Body of pancreas (tissue), 4 donors: ENCODE results near the gene HTRA2. TPM values are rescaled to one million over a fixed set of nuclear protein-coding genes. Genes with fewer than 3 reads are reported as not detected.

Source experiments
- ATAC-seq: fragments of 150-250 bp; one replicate; pipeline ENCODE4 v1.9.1; 2016
- DNase-seq, 4 donors: peaks; one replicate each; pipeline ENCODE4 v3.0.0-alpha.2; 2019
- H3K27ac ChIP-seq, 4 donors: fragments of 200-600 bp; sonication (generic); 1 replicate in 3 of 4; 2 replicates in 1 of 4; pipeline versions ENCODE4 v1.5.1 to v1.6.1; 2016 to 2019; ENCODE audit warnings: mild to moderate bottlenecking in 1 of 4, mixed read lengths in 1 of 4, moderate library complexity in 1 of 4
- H3K27me3 ChIP-seq, 2 donors: fragments of 200-600 bp; sonication (generic); one replicate each; pipeline ENCODE4 v1.6.0; 2016; ENCODE audit warnings: mild to moderate bottlenecking in 1 of 2
- H3K36me3 ChIP-seq, 2 donors: fragments of 200-600 bp; sonication (generic); replicated peaks in 1 of 2; 2 replicates each; pipeline ENCODE4 v1.5.1; 2016; ENCODE audit warnings: low read depth in 2 of 2; ENCODE audit not compliant: insufficient read depth in 1 of 2
- H3K4me1 ChIP-seq: fragments of 200-600 bp; sonication (generic); one replicate; pipeline ENCODE4 v1.6.0; 2016
- H3K4me3 ChIP-seq, 2 donors: fragments of 200-600 bp; sonication (generic); 1 replicate in 1 of 2; 2 replicates in 1 of 2; pipeline ENCODE4 v1.5.1; 2016 to 2019
- H3K9me3 ChIP-seq, 3 donors: fragments of 200-600 bp; sonication (generic); 1 replicate in 2 of 3; 2 replicates in 1 of 3; pipeline ENCODE4 v1.5.1; 2016
- POLR2A ChIP-seq, 3 donors: fragments of 450-650 bp; IDR thresholded peaks; one replicate each; pipeline ENCODE4 v1.6.1; 2016; ENCODE audit warnings: antibody characterized with exemption in 3 of 3, mild to moderate bottlenecking in 2 of 3
- WGBS, 2 donors: methylation state at CpG; one replicate each; pipeline ENCODE4 v1.1.5; 2017; 5-methylcytosine and 5-hydroxymethylcytosine counted together
- intact Hi-C: fragments of 100-400 bp; cut with DNase I; formaldehyde crosslinking; loops from one replicate; pipeline ENCODE4 v1.15.1; 2023
- total RNA-seq, 2 donors: library from RNA; depleted of rRNA; stranded (reverse); fragments of >200 nt; gene quantifications; one replicate each; pipeline ENCODE4 v1.1.0, GENCODE V29; 2016
- TF ChIP-seq, protein P1 (sequence below), 7 experiments: fragments of 450-650 bp in 4 of 7; fragments of 200-600 bp in 3 of 7; sonication (generic) in 3 of 7; IDR thresholded peaks; one replicate each; pipeline ENCODE4 v1.5.1; 2016 to 2019; ENCODE audit warnings: antibody characterized with exemption in 7 of 7

HTRA2 gene
- total RNA-seq, 2 donors from 2014 or later = 14.3 to 14.5 TPM

DNA sequence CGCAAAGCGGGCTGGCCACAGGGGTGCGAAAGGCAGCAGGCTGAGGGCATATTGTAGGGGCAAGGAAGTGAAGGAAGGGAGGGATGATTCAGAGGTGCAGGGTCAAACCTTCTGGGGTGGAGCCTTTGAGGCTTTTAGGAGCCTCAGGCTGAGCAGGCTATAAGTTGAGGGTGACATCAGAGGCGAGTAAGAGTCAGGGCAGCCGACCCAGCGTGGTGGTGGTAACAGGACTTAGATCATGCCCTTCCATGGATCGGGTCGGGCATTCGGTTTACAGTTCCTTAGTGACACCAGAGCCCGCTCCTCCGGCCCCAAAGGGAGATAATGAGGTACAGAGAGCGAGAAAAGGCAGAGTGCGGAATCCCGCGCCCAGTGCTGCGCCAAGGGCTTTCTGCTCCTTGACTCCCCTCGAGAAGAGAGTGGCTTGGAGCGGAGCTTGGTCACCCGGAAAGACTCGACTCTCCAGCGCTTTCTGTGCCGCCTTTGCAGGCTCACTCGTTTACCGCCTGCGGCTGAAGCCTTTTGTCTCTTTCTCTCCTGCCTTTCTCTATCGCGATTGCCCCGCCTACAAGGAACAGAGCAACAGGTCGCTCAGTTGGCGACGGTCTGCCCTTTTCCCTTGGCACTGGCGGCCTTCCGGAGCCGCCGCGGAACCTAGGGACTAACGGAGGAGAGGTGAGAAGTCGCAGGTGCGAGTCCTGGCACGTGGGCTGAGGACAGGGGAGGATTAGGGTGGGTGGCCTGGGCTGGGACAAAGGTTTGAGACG is 31.1 kb upstream of the HTRA2 start:
- no peak for ATAC-seq
- no peak for TF ChIP-seq POLR2A (IDR thresholded peaks at IDR 0.05)
- TF ChIP-seq, protein P1, sequence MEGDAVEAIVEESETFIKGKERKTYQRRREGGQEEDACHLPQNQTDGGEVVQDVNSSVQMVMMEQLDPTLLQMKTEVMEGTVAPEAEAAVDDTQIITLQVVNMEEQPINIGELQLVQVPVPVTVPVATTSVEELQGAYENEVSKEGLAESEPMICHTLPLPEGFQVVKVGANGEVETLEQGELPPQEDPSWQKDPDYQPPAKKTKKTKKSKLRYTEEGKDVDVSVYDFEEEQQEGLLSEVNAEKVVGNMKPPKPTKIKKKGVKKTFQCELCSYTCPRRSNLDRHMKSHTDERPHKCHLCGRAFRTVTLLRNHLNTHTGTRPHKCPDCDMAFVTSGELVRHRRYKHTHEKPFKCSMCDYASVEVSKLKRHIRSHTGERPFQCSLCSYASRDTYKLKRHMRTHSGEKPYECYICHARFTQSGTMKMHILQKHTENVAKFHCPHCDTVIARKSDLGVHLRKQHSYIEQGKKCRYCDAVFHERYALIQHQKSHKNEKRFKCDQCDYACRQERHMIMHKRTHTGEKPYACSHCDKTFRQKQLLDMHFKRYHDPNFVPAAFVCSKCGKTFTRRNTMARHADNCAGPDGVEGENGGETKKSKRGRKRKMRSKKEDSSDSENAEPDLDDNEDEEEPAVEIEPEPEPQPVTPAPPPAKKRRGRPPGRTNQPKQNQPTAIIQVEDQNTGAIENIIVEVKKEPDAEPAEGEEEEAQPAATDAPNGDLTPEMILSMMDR (IDR thresholded peaks at IDR 0.05) = no peak
- Histone ChIP-seq H3K27me3 (peaks cover 0 to 5% of the 10 kb centered on the region in 2 donors), H3K4me1 (peaks cover 45% of the 10 kb centered on the region), H3K9me3 (no peaks in the 10 kb centered on the region), H3K4me3 (peak overlapping the region in 1 of 2 donors; percentile 8), H3K27ac (no peak overlapping the region), H3K36me3 (no peaks in the 10 kb centered on the region)
- DNase-seq = no peak
- 5 to 7% methylated on average over 39 to 41 of the region's 41 CpGs for WGBS, 2 donors
- intact Hi-C loops = no loop called here

DNA sequence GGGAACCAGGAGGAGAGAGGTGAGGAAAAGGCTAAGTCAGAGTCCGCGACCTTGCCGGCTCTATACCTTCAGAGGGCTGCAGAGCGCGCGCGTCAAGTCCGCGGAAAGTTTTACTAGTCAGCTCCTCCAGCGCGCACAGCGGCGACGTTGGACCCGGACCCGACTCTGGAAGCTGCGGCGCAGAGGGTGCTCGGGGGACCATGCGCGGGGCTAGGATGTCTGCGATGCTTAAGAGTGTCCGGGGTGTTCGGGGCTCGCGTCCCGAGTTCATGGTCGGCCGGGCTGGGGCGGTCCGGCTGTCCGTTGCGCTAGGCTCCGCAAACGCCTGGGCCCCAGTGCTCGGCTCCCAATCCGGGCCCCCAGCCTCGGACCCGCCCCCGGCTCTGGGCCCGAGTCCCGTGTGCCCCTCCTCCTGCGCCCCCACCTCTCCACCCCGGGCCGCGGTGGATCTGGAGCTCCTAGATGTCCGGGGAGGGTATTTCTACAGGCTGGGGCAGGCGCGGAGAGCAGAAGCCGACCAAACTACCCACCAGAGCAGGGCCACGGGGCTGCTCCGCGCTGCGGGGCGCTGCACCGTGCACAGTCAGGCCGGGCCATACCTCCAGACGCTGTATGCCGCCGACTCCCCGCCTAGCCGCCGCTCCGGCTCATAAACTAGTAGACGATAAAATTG is 30.3 kb upstream of the HTRA2 start, which contains the start of gene LBX2:
LBX2 (minus strand) TSS at position 337 of the 673 bp plus-strand sequence; CDS start at position 271, 66 bp downstream.
- Histone ChIP-seq H3K9me3 (no peaks in the 10 kb centered on the region), H3K27me3 (peaks cover 0 to 5% of the 10 kb centered on the region in 2 donors), H3K36me3 (no peaks in the 10 kb centered on the region), H3K4me1 (peaks cover 52% of the 10 kb centered on the region), H3K27ac (no peak within 1 kb of the TSS), H3K4me3 (no peak within 1 kb of the TSS)
- no peak for TF ChIP-seq POLR2A (IDR thresholded peaks at IDR 0.05)
- TF ChIP-seq, protein P1 (IDR thresholded peaks at IDR 0.05) = no peak
- DNase-seq (no peak), ATAC-seq (no peak)
- 19 to 27% methylated on average over 3 to 54 of the region's 65 CpGs for WGBS, 2 donors
- intact Hi-C loops = no loop called here

DNA sequence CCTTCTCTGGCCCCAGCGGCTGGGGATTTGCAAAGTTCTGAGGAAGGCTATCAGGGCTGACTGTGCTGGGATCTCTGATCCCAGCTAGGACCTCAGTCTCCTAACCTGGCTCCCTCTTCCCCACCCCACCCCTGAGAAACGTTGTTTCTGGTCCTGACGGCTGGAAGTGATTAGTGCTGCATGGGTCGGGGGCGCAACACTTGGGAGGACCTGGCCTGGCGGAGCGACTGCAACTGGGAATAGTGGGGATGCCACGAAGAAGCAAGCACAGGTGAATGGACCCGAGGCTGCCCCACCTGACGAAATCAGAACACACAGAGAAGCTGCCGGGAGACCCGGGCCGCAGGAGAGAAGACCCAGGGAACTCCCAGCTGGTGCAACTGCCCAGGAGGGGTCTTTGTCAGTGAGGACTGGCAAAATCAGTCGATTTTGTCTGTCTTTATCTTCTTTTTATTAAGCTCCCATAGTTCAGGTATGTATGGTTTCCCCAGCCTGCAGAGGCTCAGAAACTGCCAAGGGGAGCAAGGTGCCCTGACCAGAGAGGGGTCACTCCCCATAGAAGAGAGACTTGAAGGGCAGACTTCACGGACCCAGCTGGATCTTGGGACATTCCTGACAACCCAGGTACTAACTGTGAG is 29.7 kb upstream of the HTRA2 start:
- intact Hi-C loops = no loop called here
- Histone ChIP-seq H3K36me3 (no peaks in the 10 kb centered on the region), H3K27ac (no peak overlapping the region), H3K27me3 (peaks cover 0 to 5% of the 10 kb centered on the region in 2 donors), H3K9me3 (no peaks in the 10 kb centered on the region), H3K4me1 (peaks cover 55% of the 10 kb centered on the region), H3K4me3 (no peak overlapping the region)
- TF ChIP-seq, protein P1 (IDR thresholded peaks at IDR 0.05) = no peak
- TF ChIP-seq POLR2A (IDR thresholded peaks at IDR 0.05) = no peak
- no peak for ATAC-seq
- 66 to 73% methylated on average over 13 to 15 of the region's 15 CpGs for WGBS, 2 donors
- no peak for DNase-seq

DNA sequence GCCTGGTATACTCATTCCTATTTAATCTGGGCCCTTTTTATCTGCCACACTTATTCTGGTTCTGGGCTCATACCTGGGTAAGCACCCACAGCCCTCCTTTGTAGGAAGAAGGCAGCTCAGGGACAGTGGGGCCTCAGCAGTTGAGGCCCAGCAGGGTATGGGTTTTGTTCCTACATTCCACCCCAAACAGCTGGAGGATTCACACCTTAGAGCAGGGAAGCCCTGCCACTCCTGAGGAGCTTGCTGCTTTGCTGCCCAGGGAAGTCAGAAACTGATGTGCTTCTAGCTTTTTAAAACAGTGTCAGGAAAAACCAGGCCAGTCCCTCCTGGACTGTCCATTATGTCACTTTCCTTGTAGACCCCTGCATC is 29.2 kb upstream of the HTRA2 start:
- H3K36me3 ChIP-seq = no peaks in the 10 kb centered on the region
- H3K4me1 ChIP-seq = peaks cover 60% of the 10 kb centered on the region
- no peak overlapping the region for H3K27ac ChIP-seq
- ATAC-seq = no peak
- H3K27me3 ChIP-seq = peaks cover 0 to 5% of the 10 kb centered on the region in 2 donors
- no peak for DNase-seq
- no peak overlapping the region for H3K4me3 ChIP-seq
- TF ChIP-seq, protein P1 (IDR thresholded peaks at IDR 0.05) = no peak
- no peak for TF ChIP-seq POLR2A (IDR thresholded peaks at IDR 0.05)
- intact Hi-C loops = no loop called here
- H3K9me3 ChIP-seq = no peaks in the 10 kb centered on the region
